ENCODE data around the gene C6orf62.
"Not testable (repeated sequence)": the region's sequence is repeated elsewhere in the genome, so short reads cannot be mapped to it uniquely, and the experiment has no call there.

Gene C6orf62

GRCh38 chr6:24672620-24673182 lies 46.3 kb downstream of the C6orf62 start:
- H3K27ac ChIP-seq (replicated peaks; ENCODE audit: low read length), result no peak overlapping the region
- H3K9me3 ChIP-seq (replicated peaks in 1 of 2; ENCODE audit: control insufficient read depth in 2 of 2, insufficient read depth in 1 of 2, low read depth in 1 of 2, low read length in 2 of 2), result peaks cover 1 to 41% of the 10 kb centered on the region in 2 donors
- no peak for DNase-seq (ENCODE audit: low spot score)
- H3K14ac ChIP-seq (ENCODE audit: low read length), result no peak overlapping the region
- H3K9ac ChIP-seq (ENCODE audit: low read depth, low read length, poor library complexity), result no peak overlapping the region
- no peaks in the 10 kb centered on the region for H3K79me1 ChIP-seq (ENCODE audit: low read depth, low read length)
- no peaks in the 10 kb centered on the region for H3K27me3 ChIP-seq (ENCODE audit: control insufficient read depth in 3 of 3, insufficient read depth in 3 of 3, low read depth in 1 of 3, low read length in 3 of 3)
- H2BK15ac ChIP-seq (ENCODE audit: low read length), result no peak overlapping the region
- H3K23ac ChIP-seq (ENCODE audit: low read depth, low read length, poor library complexity), result no peak overlapping the region
- H3K4me3 ChIP-seq (ENCODE audit: low read length in 2 of 2), result no peak overlapping the region
- no CpG with 5 or more reads among the region's 6 CpGs for WGBS, 2 donors (ENCODE audit: extremely low coverage in 2 of 2, insufficient read length in 2 of 2, insufficient replicate concordance in 1 of 2)
- no peak overlapping the region for H2BK12ac ChIP-seq (ENCODE audit: low read length)
- H2AFZ ChIP-seq (ENCODE audit: low read length), result no peak overlapping the region
- H3K4me2 ChIP-seq (ENCODE audit: insufficient read depth, low read length, poor library complexity, severe bottlenecking), result no peak overlapping the region
- no peak overlapping the region for H3K18ac ChIP-seq (ENCODE audit: low read length)
- no peaks in the 10 kb centered on the region for H3K36me3 ChIP-seq (replicated peaks in 1 of 2; ENCODE audit: control insufficient read depth in 2 of 2, insufficient read depth in 2 of 2, low read length in 2 of 2)
- no peak overlapping the region for H4K8ac ChIP-seq (ENCODE audit: low read depth, low read length)
- no peak overlapping the region for H3K4ac ChIP-seq (ENCODE audit: low read length)
- H3K4me1 ChIP-seq (ENCODE audit: control insufficient read depth in 2 of 2, insufficient read depth in 1 of 2, low read depth in 1 of 2, low read length in 2 of 2), result no peaks in the 10 kb centered on the region
- H2AK5ac ChIP-seq (ENCODE audit: low read depth, low read length), result no peak overlapping the region
- H4K91ac ChIP-seq (ENCODE audit: low read depth, low read length, poor library complexity), result no peak overlapping the region
- no peak overlapping the region for H2BK5ac ChIP-seq (ENCODE audit: low read length)
- H2BK120ac ChIP-seq (ENCODE audit: low read depth, low read length), result no peak overlapping the region

DNA sequence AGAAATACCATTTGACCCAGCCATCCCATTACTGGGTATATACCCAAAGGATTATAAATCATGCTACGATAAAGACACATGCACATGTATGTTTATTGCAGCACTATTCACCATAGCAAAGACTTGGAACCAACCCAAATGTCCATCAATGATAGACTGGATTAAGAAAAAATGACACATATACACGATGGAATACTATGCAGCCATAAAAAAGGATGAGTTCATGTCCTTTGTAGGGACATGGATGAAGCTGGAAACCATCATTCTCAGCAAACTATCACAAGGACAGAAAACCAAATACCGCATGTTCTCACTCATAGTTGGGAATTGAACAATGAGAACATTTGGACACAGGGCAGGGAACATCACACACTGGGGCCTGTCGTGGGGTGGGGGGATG lies 47.9 kb downstream of the C6orf62 start:
- not testable (repeated sequence) for H3K4me2 ChIP-seq (ENCODE audit: insufficient read depth, low read length, poor library complexity, severe bottlenecking); H3K9ac ChIP-seq (ENCODE audit: low read depth, low read length, poor library complexity); H3K4me3 ChIP-seq (ENCODE audit: low read length in 2 of 2); H3K27me3 ChIP-seq (ENCODE audit: control insufficient read depth in 3 of 3, insufficient read depth in 3 of 3, low read depth in 1 of 3, low read length in 3 of 3); H2BK12ac ChIP-seq (ENCODE audit: low read length); H3K23ac ChIP-seq (ENCODE audit: low read depth, low read length, poor library complexity); H2BK15ac ChIP-seq (ENCODE audit: low read length); H3K4me1 ChIP-seq (ENCODE audit: control insufficient read depth in 2 of 2, insufficient read depth in 1 of 2, low read depth in 1 of 2, low read length in 2 of 2); H3K18ac ChIP-seq (ENCODE audit: low read length); H3K79me1 ChIP-seq (ENCODE audit: low read depth, low read length); H3K27ac ChIP-seq (replicated peaks; ENCODE audit: low read length); H4K8ac ChIP-seq (ENCODE audit: low read depth, low read length); H4K91ac ChIP-seq (ENCODE audit: low read depth, low read length, poor library complexity); H2BK120ac ChIP-seq (ENCODE audit: low read depth, low read length); H3K36me3 ChIP-seq (replicated peaks in 1 of 2; ENCODE audit: control insufficient read depth in 2 of 2, insufficient read depth in 2 of 2, low read length in 2 of 2); H3K14ac ChIP-seq (ENCODE audit: low read length); H2BK5ac ChIP-seq (ENCODE audit: low read length); DNase-seq (ENCODE audit: low spot score); H2AFZ ChIP-seq (ENCODE audit: low read length); H2AK5ac ChIP-seq (ENCODE audit: low read depth, low read length); H3K4ac ChIP-seq (ENCODE audit: low read length)
- no CpG with 5 or more reads among the region's 4 CpGs for WGBS, 2 donors (ENCODE audit: extremely low coverage in 2 of 2, insufficient read length in 2 of 2, insufficient replicate concordance in 1 of 2)
- peaks cover 1 to 41% of the 10 kb centered on the region in 2 donors for H3K9me3 ChIP-seq (replicated peaks in 1 of 2; ENCODE audit: control insufficient read depth in 2 of 2, insufficient read depth in 1 of 2, low read depth in 1 of 2, low read length in 2 of 2)

DNA sequence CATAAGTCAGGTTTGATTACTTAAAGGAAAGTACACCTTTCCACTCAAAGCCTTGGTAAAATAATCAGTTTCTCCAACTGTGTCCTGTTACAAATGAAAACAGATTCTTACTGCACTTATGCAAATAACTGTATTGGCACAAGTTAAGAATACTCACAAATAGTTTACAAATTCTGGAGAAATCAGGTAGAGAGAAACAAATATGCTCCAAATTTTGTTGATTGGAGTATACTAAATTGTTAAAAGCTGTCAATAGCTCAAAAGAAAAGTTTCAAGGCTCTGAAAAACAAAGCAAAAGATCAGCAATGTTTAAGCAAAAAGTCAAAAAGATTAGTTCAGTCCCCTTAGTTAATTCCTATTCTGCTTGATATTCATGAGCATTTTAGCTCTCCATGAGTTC lies 48.5 kb downstream of the C6orf62 start:
- H3K27ac ChIP-seq (replicated peaks; ENCODE audit: low read length); H3K23ac ChIP-seq (ENCODE audit: low read depth, low read length, poor library complexity); H2BK5ac ChIP-seq (ENCODE audit: low read length); H3K4ac ChIP-seq (ENCODE audit: low read length); H3K4me1 ChIP-seq (ENCODE audit: control insufficient read depth in 2 of 2, insufficient read depth in 1 of 2, low read depth in 1 of 2, low read length in 2 of 2); H2BK12ac ChIP-seq (ENCODE audit: low read length); H2BK120ac ChIP-seq (ENCODE audit: low read depth, low read length); H4K91ac ChIP-seq (ENCODE audit: low read depth, low read length, poor library complexity); H2BK15ac ChIP-seq (ENCODE audit: low read length); H3K4me3 ChIP-seq (ENCODE audit: low read length in 2 of 2); H3K4me2 ChIP-seq (ENCODE audit: insufficient read depth, low read length, poor library complexity, severe bottlenecking); H3K14ac ChIP-seq (ENCODE audit: low read length); H3K36me3 ChIP-seq (replicated peaks in 1 of 2; ENCODE audit: control insufficient read depth in 2 of 2, insufficient read depth in 2 of 2, low read length in 2 of 2); H3K27me3 ChIP-seq (ENCODE audit: control insufficient read depth in 3 of 3, insufficient read depth in 3 of 3, low read depth in 1 of 3, low read length in 3 of 3); DNase-seq (ENCODE audit: low spot score); H4K8ac ChIP-seq (ENCODE audit: low read depth, low read length); H2AFZ ChIP-seq (ENCODE audit: low read length); H3K79me1 ChIP-seq (ENCODE audit: low read depth, low read length); H3K18ac ChIP-seq (ENCODE audit: low read length); H3K9ac ChIP-seq (ENCODE audit: low read depth, low read length, poor library complexity); H2AK5ac ChIP-seq (ENCODE audit: low read depth, low read length): not testable (repeated sequence)
- H3K9me3 ChIP-seq (replicated peaks in 1 of 2; ENCODE audit: control insufficient read depth in 2 of 2, insufficient read depth in 1 of 2, low read depth in 1 of 2, low read length in 2 of 2), result peaks cover 1 to 41% of the 10 kb centered on the region in 2 donors

DNA sequence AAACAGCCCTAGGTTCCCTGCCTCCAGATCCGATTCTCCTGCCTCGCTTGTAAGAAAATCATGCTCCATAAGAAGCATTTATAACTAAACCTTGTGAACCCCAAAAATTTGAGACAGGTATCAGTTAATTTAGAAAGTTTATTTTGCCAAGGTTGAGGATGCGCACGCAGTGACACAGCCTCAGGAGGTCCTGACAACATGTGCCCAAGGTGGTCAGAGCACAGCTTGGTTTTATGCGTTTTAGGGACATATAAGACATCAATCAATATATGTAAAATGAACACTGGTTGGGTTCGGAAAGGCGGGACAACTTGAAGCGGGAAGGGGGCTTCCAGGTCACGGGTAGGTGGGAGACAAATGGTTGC lies 50.0 kb downstream of the C6orf62 start:
- Histone ChIP-seq H3K9ac (ENCODE audit: low read depth, low read length, poor library complexity) (no peak overlapping the region), H2AFZ (ENCODE audit: low read length) (no peak overlapping the region)

More for the DNA sequence above, 50.0 kb downstream of the C6orf62 start:
- Histone ChIP-seq H4K8ac (ENCODE audit: low read depth, low read length) (no peak overlapping the region), H3K9me3 (replicated peaks in 1 of 2; ENCODE audit: control insufficient read depth in 2 of 2, insufficient read depth in 1 of 2, low read depth in 1 of 2, low read length in 2 of 2) (peaks cover 1 to 38% of the 10 kb centered on the region in 2 donors), H3K4ac (ENCODE audit: low read length) (no peak overlapping the region), H2AK5ac (ENCODE audit: low read depth, low read length) (no peak overlapping the region), H2BK15ac (ENCODE audit: low read length) (no peak overlapping the region), H4K91ac (ENCODE audit: low read depth, low read length, poor library complexity) (no peak overlapping the region), H3K4me3 (ENCODE audit: low read length in 2 of 2) (no peak overlapping the region), H3K4me2 (ENCODE audit: insufficient read depth, low read length, poor library complexity, severe bottlenecking) (no peak overlapping the region), H3K27me3 (ENCODE audit: control insufficient read depth in 3 of 3, insufficient read depth in 3 of 3, low read depth in 1 of 3, low read length in 3 of 3) (no peaks in the 10 kb centered on the region), H3K4me1 (ENCODE audit: control insufficient read depth in 2 of 2, insufficient read depth in 1 of 2, low read depth in 1 of 2, low read length in 2 of 2) (peaks cover 3 to 10% of the 10 kb centered on the region in 2 donors), H3K18ac (ENCODE audit: low read length) (no peak overlapping the region), H3K23ac (ENCODE audit: low read depth, low read length, poor library complexity) (no peak overlapping the region), H3K27ac (replicated peaks; ENCODE audit: low read length) (no peak overlapping the region), H3K36me3 (replicated peaks in 1 of 2; ENCODE audit: control insufficient read depth in 2 of 2, insufficient read depth in 2 of 2, low read length in 2 of 2) (peaks cover under 1 to 18% of the 10 kb centered on the region in 2 donors), H3K14ac (ENCODE audit: low read length) (no peak overlapping the region), H3K79me1 (ENCODE audit: low read depth, low read length) (peaks cover 2% of the 10 kb centered on the region), H2BK120ac (ENCODE audit: low read depth, low read length) (no peak overlapping the region), H2BK12ac (ENCODE audit: low read length) (no peak overlapping the region), H2BK5ac (ENCODE audit: low read length) (no peak overlapping the region)
- no peak for DNase-seq (ENCODE audit: low spot score)
- no CpG with 5 or more reads among the region's 9 CpGs for WGBS, 2 donors (ENCODE audit: extremely low coverage in 2 of 2, insufficient read length in 2 of 2, insufficient replicate concordance in 1 of 2)
